ENCODE measurements around the gene SLC66A1. TPM values are rescaled to one million over a fixed set of nuclear protein-coding genes. Genes with fewer than 3 reads are reported as not detected.

The SLC66A1 gene
- total and polyA plus RNA-seq, 9 donors: 2.4 to 15.2 (median 10.4) TPM

- DNase-seq: no peak
- Histone ChIP-seq H3K9me3 (no peaks in the 10 kb centered on the region), H3K27me3 (no peaks in the 10 kb centered on the region), H3K36me3 (no peaks in the 10 kb centered on the region), H3K4me3 (no peak overlapping the region), H3K27ac (no peak overlapping the region), H3K4me1 (ENCODE audit: insufficient read depth) (peaks cover 10% of the 10 kb centered on the region)
- 8 to 12% (median 9%) methylated on average over 6 of the region's 6 CpGs for WGBS, 3 donors
- intact Hi-C loops (cut with DNase I): no loop called here
- no peak for TF ChIP-seq EP300 (IDR thresholded peaks at IDR 0.05)
- TF ChIP-seq CTCF (IDR thresholded peaks at IDR 0.05): no peak
- no peak for TF ChIP-seq POLR2A (IDR thresholded peaks at IDR 0.05)
Measured at GRCh38 chr1:19354531-19354981, 42.4 kb downstream of the SLC66A1 start.

- intact Hi-C loops (cut with DNase I): no loop called here
- H3K9me3 ChIP-seq: no peaks in the 10 kb centered on the region
- no peaks in the 10 kb centered on the region for H3K27me3 ChIP-seq
- no peak overlapping the region for H3K4me3 ChIP-seq
- no peaks in the 10 kb centered on the region for H3K36me3 ChIP-seq
- 86 to 94% (median 92%) methylated on average over 5 of the region's 5 CpGs for WGBS, 3 donors
- TF ChIP-seq POLR2A (IDR thresholded peaks at IDR 0.05) (no peak), CTCF (IDR thresholded peaks at IDR 0.05) (no peak), EP300 (IDR thresholded peaks at IDR 0.05) (no peak)
- H3K4me1 ChIP-seq (ENCODE audit: insufficient read depth): peaks cover 20% of the 10 kb centered on the region
- DNase-seq: no peak
- H3K27ac ChIP-seq: no peak overlapping the region
Measured at GRCh38 chr1:19356266-19356665, 44.1 kb downstream of the SLC66A1 start.

GRCh38 chr1:19357299-19357986 is 45.3 kb downstream of the SLC66A1 start:
- Histone ChIP-seq H3K27ac (no peak overlapping the region), H3K4me1 (ENCODE audit: insufficient read depth) (peaks cover 18% of the 10 kb centered on the region), H3K4me3 (no peak overlapping the region), H3K36me3 (no peaks in the 10 kb centered on the region), H3K9me3 (no peaks in the 10 kb centered on the region), H3K27me3 (no peaks in the 10 kb centered on the region)
- intact Hi-C loops (cut with DNase I): no loop called here
- TF ChIP-seq CTCF (IDR thresholded peaks at IDR 0.05) (no peak), POLR2A (IDR thresholded peaks at IDR 0.05) (no peak), EP300 (IDR thresholded peaks at IDR 0.05) (no peak)
- WGBS, 3 donors: 87 to 91% (median 88%) methylated on average over 13 of the region's 13 CpGs
- DNase-seq: no peak

- TF ChIP-seq POLR2A (IDR thresholded peaks at IDR 0.05) (no peak), EP300 (IDR thresholded peaks at IDR 0.05) (no peak), CTCF (IDR thresholded peaks at IDR 0.05) (no peak)
- 87 to 90% (median 88%) methylated on average over 8 of the region's 8 CpGs for WGBS, 3 donors
- peaks cover 19% of the 10 kb centered on the region for H3K4me1 ChIP-seq (ENCODE audit: insufficient read depth)
- no peak overlapping the region for H3K27ac ChIP-seq
- H3K4me3 ChIP-seq: no peak overlapping the region
- DNase-seq: no peak
- H3K9me3 ChIP-seq: no peaks in the 10 kb centered on the region
- H3K27me3 ChIP-seq: no peaks in the 10 kb centered on the region
- H3K36me3 ChIP-seq: no peaks in the 10 kb centered on the region
- intact Hi-C loops (cut with DNase I): no loop called here
Measured at GRCh38 chr1:19358710-19359109, 46.6 kb downstream of the SLC66A1 start.
